Colonic mucosa (tissue), 4 donors: Measurements from ENCODE around the gene NRN1. TPM values are rescaled to one million over a fixed set of nuclear protein-coding genes. Genes with fewer than 3 reads are reported as not detected.
A peak's percentile ranks its signal among the peaks of the same experiment; 100 is the strongest.

Experiments used
- DNase-seq: peaks from one replicate; pipeline ENCODE4 v3.0.0-alpha.2; 2020
- H3K27ac ChIP-seq: fragments of 200-600 bp; one replicate; pipeline ENCODE4 v1.8.0; 2021
- H3K27me3 ChIP-seq: fragments of 200-600 bp; one replicate; pipeline ENCODE4 v1.8.0; 2021
- H3K36me3 ChIP-seq: fragments of 200-600 bp; one replicate; pipeline ENCODE4 v1.8.0; 2021
- H3K4me1 ChIP-seq: fragments of 200-600 bp; one replicate; pipeline ENCODE4 v1.8.0; 2021; ENCODE audit warnings: mild to moderate bottlenecking
- H3K4me3 ChIP-seq: fragments of 200-600 bp; one replicate; pipeline ENCODE4 v1.8.0; 2021
- H3K9ac ChIP-seq, 2 donors: one replicate each; pipeline ENCODE4 v1.7.0; 2013; ENCODE audit warnings: control low read depth in 2 of 2, low read depth in 2 of 2, low read length in 2 of 2
- H3K9me3 ChIP-seq: fragments of 200-600 bp; one replicate; pipeline ENCODE4 v1.8.0; 2021
- intact Hi-C: fragments of 100-400 bp; cut with DNase I; formaldehyde crosslinking; loops from one replicate; pipeline ENCODE4 v1.14.1; 2022
- total RNA-seq, 2 donors: library from RNA; stranded (reverse); fragmentation: NEBNext Ultra II Directional in 1 of 2; extraction: Animal tissue kit (Norgen Biotek cat#: 25700) in 1 of 2; gene quantifications; one replicate each; pipeline ENCODE4 v1.2.1, GENCODE V29; 2021
- TF ChIP-seq, protein P1 (sequence below): fragments of 200-600 bp; IDR thresholded peaks from one replicate; pipeline ENCODE4 v1.8.0; 2022; ENCODE audit warnings: antibody characterized with exemption, mild to moderate bottlenecking
- donor health status: healthy.
- donor health status: DM: no; HTN: no; CAD: no.
- donor health status: DM: no; HTN: no; CAD: no.

Gene NRN1
- total RNA-seq, 2 donors from 2014 or later: 1.6 to 4.5 TPM

- H3K36me3 ChIP-seq: no peaks in the 10 kb centered on the region
- H3K4me3 ChIP-seq: peak overlapping the region; percentile 39
- H3K9ac ChIP-seq: no peak overlapping the region
- no peak for DNase-seq
- no peaks in the 10 kb centered on the region for H3K9me3 ChIP-seq
- peaks cover 15% of the 10 kb centered on the region for H3K4me1 ChIP-seq
- no peak overlapping the region for H3K27ac ChIP-seq
- H3K27me3 ChIP-seq: peaks cover 63% of the 10 kb centered on the region
- TF ChIP-seq, protein P1, sequence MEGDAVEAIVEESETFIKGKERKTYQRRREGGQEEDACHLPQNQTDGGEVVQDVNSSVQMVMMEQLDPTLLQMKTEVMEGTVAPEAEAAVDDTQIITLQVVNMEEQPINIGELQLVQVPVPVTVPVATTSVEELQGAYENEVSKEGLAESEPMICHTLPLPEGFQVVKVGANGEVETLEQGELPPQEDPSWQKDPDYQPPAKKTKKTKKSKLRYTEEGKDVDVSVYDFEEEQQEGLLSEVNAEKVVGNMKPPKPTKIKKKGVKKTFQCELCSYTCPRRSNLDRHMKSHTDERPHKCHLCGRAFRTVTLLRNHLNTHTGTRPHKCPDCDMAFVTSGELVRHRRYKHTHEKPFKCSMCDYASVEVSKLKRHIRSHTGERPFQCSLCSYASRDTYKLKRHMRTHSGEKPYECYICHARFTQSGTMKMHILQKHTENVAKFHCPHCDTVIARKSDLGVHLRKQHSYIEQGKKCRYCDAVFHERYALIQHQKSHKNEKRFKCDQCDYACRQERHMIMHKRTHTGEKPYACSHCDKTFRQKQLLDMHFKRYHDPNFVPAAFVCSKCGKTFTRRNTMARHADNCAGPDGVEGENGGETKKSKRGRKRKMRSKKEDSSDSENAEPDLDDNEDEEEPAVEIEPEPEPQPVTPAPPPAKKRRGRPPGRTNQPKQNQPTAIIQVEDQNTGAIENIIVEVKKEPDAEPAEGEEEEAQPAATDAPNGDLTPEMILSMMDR: no peak
- intact Hi-C loops: no loop called here
These were observed 1.4 kb upstream of the NRN1 start for GRCh38 chr6:6008089-6008647.

DNA sequence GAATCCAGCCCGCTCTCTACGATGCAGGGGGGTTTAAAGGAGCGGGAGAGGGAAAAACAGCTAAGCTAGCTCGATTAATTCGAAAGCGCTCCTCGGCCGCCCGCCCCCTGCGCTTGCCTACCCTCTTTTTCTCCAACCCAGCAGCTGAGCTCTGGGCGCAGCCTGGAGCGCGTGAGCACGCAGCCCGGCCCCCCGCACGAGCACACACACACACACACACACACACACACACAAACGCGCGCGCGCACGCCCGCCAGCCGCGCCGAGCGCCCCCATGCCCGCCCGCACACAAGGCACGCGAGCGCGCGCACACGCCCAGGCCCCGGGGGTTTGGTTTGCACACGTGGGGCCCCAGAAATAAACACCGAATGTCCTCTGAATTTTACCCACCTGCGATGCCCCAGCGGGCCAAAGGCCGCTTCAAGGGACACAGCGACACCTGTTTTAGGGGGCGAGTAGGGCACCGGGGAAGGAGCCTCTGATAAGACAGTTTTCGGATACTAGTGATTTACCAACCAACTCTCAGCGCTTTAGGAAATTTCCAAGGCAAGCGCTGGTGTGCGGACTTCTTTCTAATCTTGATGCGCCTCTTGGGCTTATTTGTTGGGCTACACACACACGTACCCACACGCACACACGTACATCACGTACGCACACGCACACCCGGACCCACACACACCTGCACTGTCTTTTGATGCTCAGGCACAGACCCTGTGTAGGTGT lies 802 bp upstream of the NRN1 start:
- DNase-seq: no peak
- H3K9me3 ChIP-seq: no peaks in the 10 kb centered on the region
- H3K36me3 ChIP-seq: no peaks in the 10 kb centered on the region
- peaks cover 15% of the 10 kb centered on the region for H3K4me1 ChIP-seq
- intact Hi-C loops: no loop called here
- H3K27me3 ChIP-seq: peaks cover 69% of the 10 kb centered on the region
- H3K9ac ChIP-seq: peak overlapping the region in 1 of 2 donors; percentile 19
- H3K4me3 ChIP-seq: peak overlapping the region; percentile 39
- no peak overlapping the region for H3K27ac ChIP-seq
- TF ChIP-seq, protein P1: no peak

DNA sequence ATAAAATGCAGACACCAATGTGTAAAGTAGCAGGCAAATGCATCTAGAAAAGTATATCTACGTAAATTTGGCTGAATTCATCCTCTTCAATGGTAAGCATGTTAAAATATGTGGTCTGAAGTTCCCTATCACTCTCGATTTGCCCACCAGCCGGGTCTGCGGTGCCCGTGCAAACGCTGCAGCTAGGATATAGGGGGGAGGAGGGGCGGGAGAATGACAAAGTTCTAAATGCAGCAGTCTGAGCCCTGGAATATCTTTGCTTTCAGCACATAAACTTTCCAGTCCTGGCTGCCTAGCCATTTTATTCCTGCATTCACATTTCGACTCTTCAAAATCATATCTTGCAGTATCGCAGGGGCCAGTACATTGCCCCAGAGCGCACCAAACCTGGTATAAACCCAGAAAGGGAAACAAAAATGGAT lies 708 bp downstream of the NRN1 start:
- Histone ChIP-seq H3K4me3 (no peak overlapping the region), H3K27ac (no peak overlapping the region), H3K9me3 (no peaks in the 10 kb centered on the region), H3K9ac (no peak overlapping the region), H3K27me3 (peaks cover 84% of the 10 kb centered on the region), H3K4me1 (peaks cover 15% of the 10 kb centered on the region), H3K36me3 (no peaks in the 10 kb centered on the region)
- intact Hi-C loops: no loop called here
- no peak for DNase-seq
- TF ChIP-seq, protein P1: no peak

- no peak for DNase-seq
- Histone ChIP-seq H3K27me3 (peaks cover 90% of the 10 kb centered on the region), H3K36me3 (no peaks in the 10 kb centered on the region), H3K4me1 (peaks cover 15% of the 10 kb centered on the region), H3K9me3 (no peaks in the 10 kb centered on the region), H3K27ac (no peak overlapping the region), H3K9ac (no peak overlapping the region), H3K4me3 (no peak overlapping the region)
- intact Hi-C loops: no loop called here
- TF ChIP-seq, protein P1: no peak
These were observed 1.4 kb downstream of the NRN1 start for GRCh38 chr6:6005051-6006005.

GRCh38 chr6:6004390-6004995 lies 2.2 kb downstream of the NRN1 start:
- no peaks in the 10 kb centered on the region for H3K36me3 ChIP-seq
- H3K9ac ChIP-seq: no peak overlapping the region
- peaks cover 15% of the 10 kb centered on the region for H3K4me1 ChIP-seq
- H3K9me3 ChIP-seq: no peaks in the 10 kb centered on the region
- intact Hi-C loops: no loop called here
- no peak for DNase-seq
- H3K27me3 ChIP-seq: peaks cover 98% of the 10 kb centered on the region
- no peak overlapping the region for H3K4me3 ChIP-seq
- H3K27ac ChIP-seq: peak overlapping the region; percentile 17
- TF ChIP-seq, protein P1: no peak
